HepG2 (cell line): Measurements from ENCODE around the gene PRMT5. TPM values are rescaled to one million over a fixed set of nuclear protein-coding genes. Genes with fewer than 3 reads are reported as not detected.

ENCODE experiments used
- ATAC-seq: fragments of 200-7000 bp; cut with Tn5 transposase; 3 replicates; pipeline ENCODE4 v1.9.1; 2020; ENCODE audit warnings: mild to moderate bottlenecking, moderate library complexity
- BruUV-seq: library from RNA; stranded (reverse); fragments of 400-500 nt; replicated peaks from 2 replicates; lab custom pipeline; 2021; lab: Mats Ljungman, UMichigan
- CTCF ChIA-PET: fragments of 300-600 bp; formaldehyde crosslinking; extraction: SDS; loops from one replicate; lab custom pipeline; 2021; ENCODE audit warnings: low total read pairs, inconsistent platforms, low intra/inter-chr PET ratio; lab: Yijun Ruan, JAX
- POLR2A ChIA-PET: fragments of 350-600 bp; sonication (Branson Sonifier 250); formaldehyde crosslinking; loops from one replicate; lab custom pipeline; 2020; ENCODE audit warnings: antibody characterized with exemption, inconsistent platforms; lab: Yijun Ruan, JAX
- DNase-seq: peaks from one replicate; pipeline ENCODE4 v3.0.0-alpha.2; 2015; ENCODE audit warnings: low spot score
- FAIRE-seq: peaks from 3 replicates; lab custom pipeline; 2011; peaks lifted over from hg19 to GRCh38; lab: Jason Lieb, UNC
- H2AFZ ChIP-seq: one replicate; pipeline ENCODE4 v1.6.1; 2011; ENCODE audit warnings: low read length, inconsistent platforms
- H3K27ac ChIP-seq: fragments of 300-600 bp; 3 replicates; pipeline ENCODE4 v1.8.0; 2011; ENCODE audit warnings: mixed run types, mild to moderate bottlenecking, mixed read lengths, low read length, inconsistent platforms; ENCODE audit not compliant: insufficient read depth; ENCODE audit errors: extremely low read length
- H3K27me3 ChIP-seq, 2 experiments: fragments of 200-600 bp in 1 of 2; 2 replicates in 1 of 2; 3 replicates in 1 of 2; pipeline versions ENCODE4 v1.6.0 to v1.8.0; 2011; ENCODE audit warnings: low read length in 2 of 2, mild to moderate bottlenecking in 2 of 2, moderate library complexity in 2 of 2, inconsistent platforms in 1 of 2; ENCODE audit not compliant: insufficient read depth in 2 of 2, control insufficient read depth in 1 of 2
- H3K36me3 ChIP-seq, 2 experiments: fragments of 200-600 bp in 1 of 2; replicated peaks in 1 of 2; 2 replicates in 1 of 2; 3 replicates in 1 of 2; pipeline versions ENCODE4 v1.5.1 to v1.8.0; 2011; ENCODE audit warnings: low read length in 2 of 2, inconsistent platforms in 1 of 2; ENCODE audit not compliant: insufficient read depth in 2 of 2, control insufficient read depth in 1 of 2
- H3K4me1 ChIP-seq: 2 replicates; pipeline ENCODE4 v1.5.1; 2012; ENCODE audit warnings: low read length, inconsistent platforms; ENCODE audit not compliant: insufficient read depth
- H3K4me2 ChIP-seq: 2 replicates; pipeline ENCODE4 v1.6.0; 2011; ENCODE audit warnings: low read depth, low read length, inconsistent platforms
- H3K4me3 ChIP-seq, 3 experiments: fragments of 200-600 bp in 1 of 3; sonication (generic), shearing (Covaris generic) in 1 of 3; replicated peaks in 1 of 3; 2 replicates each; pipeline ENCODE4 v1.5.1; 2011 to 2016; ENCODE audit warnings: low read length in 3 of 3, inconsistent platforms in 2 of 3, low read depth in 2 of 3, mild to moderate bottlenecking in 2 of 3, control low read depth in 1 of 3, mixed read lengths in 1 of 3; ENCODE audit not compliant: insufficient read depth in 1 of 3
- H3K79me2 ChIP-seq: one replicate; pipeline ENCODE4 v1.6.1; 2011; ENCODE audit warnings: low read length, inconsistent platforms; ENCODE audit not compliant: insufficient read depth
- H3K9ac ChIP-seq: 2 replicates; pipeline ENCODE4 v1.6.0; 2011; ENCODE audit warnings: mild to moderate bottlenecking, low read depth, low read length, inconsistent platforms; ENCODE audit not compliant: insufficient read depth
- H3K9me3 ChIP-seq: 2 replicates; pipeline ENCODE4 v1.5.1; 2012; ENCODE audit warnings: mild to moderate bottlenecking, low read length
- H4K20me1 ChIP-seq: 2 replicates; pipeline ENCODE4 v1.6.0; 2011; ENCODE audit warnings: inconsistent platforms, mild to moderate bottlenecking, low read length, moderate library complexity; ENCODE audit not compliant: insufficient read depth
- EED ChIP-seq: sonication (generic); formaldehyde crosslinking; IDR thresholded peaks from 2 replicates; pipeline ENCODE4 v1.5.0; 2020; ENCODE audit warnings: mild to moderate bottlenecking, missing genetic modification reagents
- JUNB ChIP-seq: sonication (generic); formaldehyde crosslinking; IDR thresholded peaks from 2 replicates; pipeline ENCODE4 v1.8.0; 2022; ENCODE audit warnings: missing genetic modification reagents, mild to moderate bottlenecking, borderline replicate concordance
- NR1H2 ChIP-seq: sonication (generic); formaldehyde crosslinking; IDR thresholded peaks from 2 replicates; pipeline ENCODE4 v1.8.1; 2022; ENCODE audit warnings: low read depth, missing genetic modification reagents, borderline replicate concordance
- NRL ChIP-seq: sonication (generic); formaldehyde crosslinking; IDR thresholded peaks from 2 replicates; pipeline ENCODE4 v1.5.0; 2020; ENCODE audit warnings: missing genetic modification reagents, mild to moderate bottlenecking, moderate library complexity, borderline replicate concordance
- PITX1 ChIP-seq: sonication (generic); formaldehyde crosslinking; IDR thresholded peaks from 2 replicates; pipeline ENCODE4 v1.5.1; 2020; ENCODE audit warnings: mild to moderate bottlenecking, missing genetic modification reagents
- SKI ChIP-seq: fragments of 450-650 bp; IDR thresholded peaks from one replicate; pipeline ENCODE4 v1.6.1; 2018; ENCODE audit warnings: mild to moderate bottlenecking; ENCODE audit not compliant: partially characterized antibody
- TSC22D2 ChIP-seq: sonication (generic); formaldehyde crosslinking; IDR thresholded peaks from 2 replicates; pipeline ENCODE4 v1.5.1; 2020; ENCODE audit warnings: missing genetic modification reagents, mild to moderate bottlenecking, borderline replicate concordance
- ZBTB14 ChIP-seq: sonication (generic); formaldehyde crosslinking; IDR thresholded peaks from 2 replicates; pipeline ENCODE4 v1.4.0; 2020; ENCODE audit warnings: missing genetic modification reagents
- ZMAT3 ChIP-seq: sonication (generic); formaldehyde crosslinking; conservative IDR thresholded peaks from 2 replicates; pipeline ENCODE4 v1.7.0; 2021; ENCODE audit warnings: missing genetic modification reagents
- ZNF264 ChIP-seq: sonication (generic); formaldehyde crosslinking; IDR thresholded peaks from 2 replicates; pipeline ENCODE4 v1.4.0; 2020; ENCODE audit warnings: missing genetic modification reagents
- ZNF318 ChIP-seq: sonication (generic); formaldehyde crosslinking; IDR thresholded peaks from 2 replicates; pipeline ENCODE4 v1.4.0; 2020; ENCODE audit warnings: mild to moderate bottlenecking, missing genetic modification reagents
- ZNF564 ChIP-seq: sonication (generic); formaldehyde crosslinking; IDR thresholded peaks from 2 replicates; pipeline ENCODE4 v1.8.1; 2023; ENCODE audit warnings: mild to moderate bottlenecking, missing genetic modification reagents
- WGBS: methylation state at CpG from one replicate; pipeline ENCODE4 v1.1.6; 2017; ENCODE audit warnings: low lambda C conversion rate; 5-methylcytosine and 5-hydroxymethylcytosine counted together
- in situ Hi-C: cut with HindIII; loops from 2 replicates; pipeline ENCODE4 v1.10.0; 2017; ENCODE audit warnings: low pct_unique_long_range_greater_than_20kb; ENCODE audit not compliant: extremely low pct_ligation_motif_present
- intact Hi-C: fragments of 100-400 bp; cut with micrococcal nuclease; formaldehyde crosslinking; loops from one replicate; pipeline ENCODE4 v1.10.0; 2022; ENCODE audit not compliant: unreplicated experiment
- polyA plus RNA-seq, 8 experiments: library from polyadenylated mRNA; depleted of rRNA in 3 of 8; stranded (reverse) in 7 of 8; unstranded in 1 of 8; fragments of >200 nt; fragmentation: Illumina TruSeq in 4 of 8; extraction: Trizol in 4 of 8; gene quantifications; 2 replicates each; pipeline versions ENCODE4 v1.2.1 to v1.2.3, GENCODE V29; 2011 to 2016; ENCODE audit warnings: low read depth in 4 of 8, missing spikeins in 1 of 8, mixed read lengths in 1 of 8; ENCODE audit not compliant: insufficient read depth in 1 of 8
- total RNA-seq, 5 experiments: library from RNA; depleted of rRNA; stranded (reverse); fragments of >200 nt; fragmentation: Illumina TruSeq; extraction: Trizol; gene quantifications; 2 replicates each; pipeline ENCODE4 v1.2.3, GENCODE V29; 2016; ENCODE audit warnings: low read depth in 1 of 5
- TF ChIP-seq, protein P1 (sequence below): sonication (generic); formaldehyde crosslinking; IDR thresholded peaks from 2 replicates; pipeline ENCODE4 v1.5.0; 2020; ENCODE audit warnings: missing genetic modification reagents

PRMT5 gene
- total and polyA plus RNA-seq, 2 of the 13 experiments (the other 11 are each of a cell fraction or from before 2014, with no cell fraction given): 210 to 354 TPM

GRCh38 chr14:22929961-22930364 is 787 bp upstream of the PRMT5 start:
- Histone ChIP-seq H3K79me2 (peaks cover 21% of the 10 kb centered on the region), H3K36me3 (peaks cover 18 to 23% of the 10 kb centered on the region in 2 experiments), H3K9me3 (no peaks in the 10 kb centered on the region), H3K4me1 (peaks cover 27% of the 10 kb centered on the region), H2AFZ (peak overlapping the region; percentile 94), H3K9ac (peak overlapping the region; percentile 69), H3K4me2 (peak overlapping the region; percentile 95), H3K4me3 (peak overlapping the region; percentile 66 to 98 (median 77)), H3K27me3 (no peaks in the 10 kb centered on the region; a peak in 1 of 5 replicates), H4K20me1 (no peaks in the 10 kb centered on the region), H3K27ac (peak overlapping the region; percentile 52)
- intact Hi-C loops (loop anchor here (1.0 to 2.0 kb wide), 7 partner anchors 11 to 77 kb away; partner anchors contain the start of gene LRP10), in situ Hi-C loops (no loop called here)
- ChIA-PET CTCF (interaction anchor here (0.9 to 2.5 kb wide), 9 partner anchors 10 to 372 kb away, joined by 3 to 17 read pairs (median 5); partner anchors contain the start of genes AJUBA and LRP10), POLR2A (interaction anchor here (0.5 to 6.1 kb wide), 55 partner anchors 8 to 1315 kb away, joined by 3 to 136 read pairs (median 6); partner anchors contain the start of genes ACIN1, AJUBA, BCL2L2 and C14orf119)
- WGBS: 3% methylated on average over 2 of the region's 2 CpGs
- DNase-seq (no peak), ATAC-seq (no peak; the same call in 2 of the 3 replicates), FAIRE-seq (no peak)
- BruUV-seq: TSS peak; percentile 58
- TF ChIP-seq TSC22D2 (CRISPR knock-in tag): no peak
- TF ChIP-seq ZNF564 (CRISPR knock-in tag): 0 out of 2 replicates have a peak, but pooled peaks have one; percentile 17
- no peak for TF ChIP-seq NR1H2
- TF ChIP-seq PITX1: no peak
- no peak for TF ChIP-seq ZBTB14 (CRISPR knock-in tag)
- no peak for TF ChIP-seq ZNF318 (CRISPR knock-in tag)
- TF ChIP-seq ZNF264: no peak
- no peak for TF ChIP-seq SKI
- TF ChIP-seq NRL (CRISPR knock-in tag): no peak
- no peak for TF ChIP-seq ZMAT3 (CRISPR knock-in tag)
- TF ChIP-seq JUNB (CRISPR knock-in tag): no peak
- TF ChIP-seq EED (CRISPR knock-in tag): no peak
- TF ChIP-seq, protein P1, sequence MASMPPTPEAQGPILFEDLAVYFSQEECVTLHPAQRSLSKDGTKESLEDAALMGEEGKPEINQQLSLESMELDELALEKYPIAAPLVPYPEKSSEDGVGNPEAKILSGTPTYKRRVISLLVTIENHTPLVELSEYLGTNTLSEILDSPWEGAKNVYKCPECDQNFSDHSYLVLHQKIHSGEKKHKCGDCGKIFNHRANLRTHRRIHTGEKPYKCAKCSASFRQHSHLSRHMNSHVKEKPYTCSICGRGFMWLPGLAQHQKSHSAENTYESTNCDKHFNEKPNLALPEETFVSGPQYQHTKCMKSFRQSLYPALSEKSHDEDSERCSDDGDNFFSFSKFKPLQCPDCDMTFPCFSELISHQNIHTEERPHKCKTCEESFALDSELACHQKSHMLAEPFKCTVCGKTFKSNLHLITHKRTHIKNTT (CRISPR knock-in tag): no peak
